ENCODE results near the gene MTHFD1L.

DNA sequence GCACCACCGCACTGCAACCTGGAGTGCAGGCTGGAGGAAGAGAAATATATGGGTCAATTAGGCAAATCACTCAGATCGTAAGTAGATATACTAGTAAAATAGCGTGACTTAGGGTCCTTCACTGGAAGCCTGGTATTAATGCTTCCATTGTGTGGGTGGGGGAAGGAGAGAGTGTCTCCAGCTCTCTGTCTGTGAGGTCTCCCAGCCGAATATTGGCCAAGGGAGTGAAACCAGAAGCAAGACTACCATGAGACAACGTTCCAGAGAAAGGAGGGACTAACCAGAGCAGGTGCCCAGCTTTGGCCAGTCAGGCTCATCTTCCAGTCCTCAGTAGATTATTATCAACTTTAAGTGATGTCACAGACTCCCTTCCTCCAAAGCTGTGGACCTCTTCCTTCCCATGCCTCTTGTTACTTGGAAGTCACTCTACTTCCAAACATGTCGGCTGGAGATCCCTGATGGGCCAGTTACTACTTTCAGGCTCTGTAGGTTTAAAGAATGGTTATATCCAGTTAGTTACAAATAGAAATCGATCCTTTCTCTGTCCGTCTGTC, 28.8 kb downstream of the MTHFD1L start:
- TF ChIP-seq, protein P1, sequence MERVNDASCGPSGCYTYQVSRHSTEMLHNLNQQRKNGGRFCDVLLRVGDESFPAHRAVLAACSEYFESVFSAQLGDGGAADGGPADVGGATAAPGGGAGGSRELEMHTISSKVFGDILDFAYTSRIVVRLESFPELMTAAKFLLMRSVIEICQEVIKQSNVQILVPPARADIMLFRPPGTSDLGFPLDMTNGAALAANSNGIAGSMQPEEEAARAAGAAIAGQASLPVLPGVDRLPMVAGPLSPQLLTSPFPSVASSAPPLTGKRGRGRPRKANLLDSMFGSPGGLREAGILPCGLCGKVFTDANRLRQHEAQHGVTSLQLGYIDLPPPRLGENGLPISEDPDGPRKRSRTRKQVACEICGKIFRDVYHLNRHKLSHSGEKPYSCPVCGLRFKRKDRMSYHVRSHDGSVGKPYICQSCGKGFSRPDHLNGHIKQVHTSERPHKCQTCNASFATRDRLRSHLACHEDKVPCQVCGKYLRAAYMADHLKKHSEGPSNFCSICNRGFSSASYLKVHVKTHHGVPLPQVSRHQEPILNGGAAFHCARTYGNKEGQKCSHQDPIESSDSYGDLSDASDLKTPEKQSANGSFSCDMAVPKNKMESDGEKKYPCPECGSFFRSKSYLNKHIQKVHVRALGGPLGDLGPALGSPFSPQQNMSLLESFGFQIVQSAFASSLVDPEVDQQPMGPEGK (CRISPR knock-in tag; IDR thresholded peaks at IDR 0.05; ENCODE audit: borderline replicate concordance) = no peak
- TF ChIP-seq TCF4 (CRISPR knock-in tag; IDR thresholded peaks at IDR 0.05; ENCODE audit: borderline replicate concordance) (no peak), TOX (CRISPR knock-in tag; IDR thresholded peaks at IDR 0.05; ENCODE audit: borderline replicate concordance) (no peak)

Measured in SK-N-SH treated with all-trans-retinoic acid at 6 μM for 48 hours (cell line).